GM21717 (cell line): ENCODE data around the gene CFAP299.
"Not testable (repeated sequence)": the region's sequence is repeated elsewhere in the genome, so short reads cannot be mapped to it uniquely, and the experiment has no call there.

Source experiments
- ATAC-seq: cut with Tn5 transposase; IDR thresholded peaks from one replicate; pipeline ENCODE4 v1.9.1; 2021; ENCODE audit warnings: mild to moderate bottlenecking, moderate library complexity; ENCODE audit not compliant: unreplicated experiment

Gene CFAP299

DNA sequence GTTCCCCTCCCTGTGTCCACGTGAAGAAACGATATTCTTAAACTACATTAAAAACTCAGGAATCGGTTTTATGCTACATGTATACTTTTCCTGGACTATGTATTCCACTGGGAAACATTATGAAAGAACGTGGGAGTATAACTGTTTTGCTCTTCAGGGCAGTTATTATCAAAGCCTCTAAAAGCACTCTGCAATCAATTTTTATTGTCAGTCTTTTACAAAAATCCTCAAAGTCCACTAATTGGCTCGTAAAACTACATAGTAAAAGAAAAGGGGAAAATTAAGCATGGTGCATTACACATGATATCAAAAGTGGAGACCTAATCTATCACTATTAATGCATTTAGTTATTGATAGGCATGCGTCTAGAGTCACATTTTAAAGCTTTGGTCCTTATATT, 11.4 kb upstream of the CFAP299 start:
- ATAC-seq = no peak

DNA sequence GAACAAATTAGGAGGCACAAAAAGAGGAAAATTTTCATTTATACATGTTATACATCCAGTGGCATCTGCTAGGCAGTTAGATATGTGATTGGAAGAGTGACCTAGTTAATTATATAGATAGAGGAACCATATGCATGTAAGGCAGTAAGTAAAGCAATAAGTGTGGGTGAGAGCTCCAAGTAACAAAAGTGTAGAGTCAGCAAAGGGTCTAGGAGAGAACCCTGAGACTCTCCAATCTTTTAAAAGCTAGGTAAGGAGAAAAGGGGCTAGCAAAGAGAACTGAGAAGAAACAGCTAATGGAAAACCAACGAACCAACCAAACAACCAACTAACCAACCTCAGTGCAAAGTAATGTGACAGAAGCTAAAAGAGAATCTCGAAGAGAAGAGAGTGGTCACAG, 3.8 kb upstream of the CFAP299 start:
- no peak for ATAC-seq

DNA sequence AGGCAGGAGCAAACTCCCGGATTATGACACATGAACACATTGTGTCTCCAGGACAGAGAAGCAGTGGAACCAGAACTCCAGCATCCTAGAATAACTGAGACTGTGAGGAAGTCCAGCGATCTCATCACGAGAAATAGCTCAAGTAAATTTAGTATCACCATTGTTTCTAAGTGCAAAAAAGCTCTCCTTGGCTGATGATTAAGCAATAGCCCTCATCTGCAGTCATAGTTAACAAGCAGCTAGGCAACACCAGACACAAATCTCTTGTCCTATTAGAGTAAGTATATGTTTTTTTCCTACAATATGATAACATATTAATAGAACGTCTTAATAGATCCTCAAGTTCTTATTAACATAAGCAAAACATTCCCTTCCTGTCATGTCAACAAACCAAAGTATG, 2.4 kb upstream of the CFAP299 start:
- ATAC-seq = no peak

DNA sequence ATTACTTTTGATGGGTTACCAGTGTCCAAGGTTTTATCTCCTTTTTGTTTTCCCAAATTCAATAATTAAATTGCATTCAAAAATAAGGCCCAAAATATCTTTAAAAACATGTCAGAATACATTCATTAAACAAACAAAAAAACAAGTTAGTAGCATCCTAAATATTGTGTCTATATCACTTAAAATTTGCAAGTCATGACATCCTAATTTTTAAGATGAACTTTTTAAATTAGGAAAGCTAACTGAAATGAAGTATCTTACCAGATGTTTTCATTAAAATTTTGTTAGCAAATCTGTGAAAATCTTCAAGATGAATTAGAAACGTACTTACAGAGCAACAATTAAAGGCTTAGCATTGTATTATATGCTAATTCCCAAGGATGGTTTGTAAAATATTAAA, 962 bp upstream of the CFAP299 start:
- ATAC-seq = no peak

DNA sequence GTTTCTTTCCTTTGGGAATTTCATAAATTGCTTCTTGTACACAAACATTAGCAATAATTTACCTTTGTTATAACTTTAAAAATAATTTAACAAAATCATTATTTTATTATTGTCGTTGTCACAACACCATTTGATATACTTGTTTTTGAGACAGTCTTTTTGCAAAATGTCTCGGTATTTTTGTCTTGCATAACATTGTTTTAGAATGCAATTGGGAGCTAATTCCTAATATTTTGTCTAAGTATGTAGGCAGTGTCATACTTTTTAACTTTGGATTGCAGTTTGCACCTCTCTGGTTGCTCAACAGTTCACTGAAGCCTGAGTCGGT, 340 bp upstream of the CFAP299 start:
- no peak for ATAC-seq

DNA sequence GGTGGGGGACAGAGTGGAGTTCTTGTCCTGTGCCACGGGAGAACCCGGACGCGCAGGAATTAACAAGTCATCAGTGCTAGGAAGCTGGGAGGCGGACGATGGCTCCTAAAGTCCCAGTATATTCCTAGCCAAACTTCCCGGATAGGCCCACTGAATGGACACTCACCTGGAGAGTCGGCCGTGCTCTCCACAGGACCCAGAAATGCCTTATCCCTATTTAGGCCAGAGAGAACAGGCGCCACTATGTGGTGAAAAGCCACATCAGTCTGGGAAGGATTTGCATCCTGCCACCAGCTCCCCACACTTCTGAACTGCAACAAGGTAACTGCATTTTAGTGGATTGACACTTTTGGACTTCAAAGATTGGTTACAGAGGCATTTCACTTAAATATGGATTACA, 1.1 kb downstream of the CFAP299 start:
- no peak for ATAC-seq

DNA sequence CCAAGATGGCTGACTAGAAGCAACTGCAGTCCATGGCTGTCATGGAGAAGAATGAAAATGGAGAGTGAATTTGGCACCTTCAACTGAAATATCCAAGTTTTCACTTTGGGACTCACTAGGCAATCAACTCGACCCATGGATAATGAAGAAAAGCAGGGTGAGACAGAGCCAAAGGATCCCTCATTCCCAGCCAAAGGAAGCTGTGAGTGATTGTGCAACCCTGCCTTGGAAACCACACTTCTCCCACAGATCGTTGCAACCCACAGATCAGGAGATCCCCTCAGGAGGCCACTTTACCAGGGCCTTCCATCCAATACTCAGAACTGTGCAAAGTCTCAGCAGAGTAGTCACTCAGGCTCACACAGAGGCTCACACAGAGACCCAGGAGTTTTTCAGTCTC, 4.5 kb downstream of the CFAP299 start:
- ATAC-seq = no peak

DNA sequence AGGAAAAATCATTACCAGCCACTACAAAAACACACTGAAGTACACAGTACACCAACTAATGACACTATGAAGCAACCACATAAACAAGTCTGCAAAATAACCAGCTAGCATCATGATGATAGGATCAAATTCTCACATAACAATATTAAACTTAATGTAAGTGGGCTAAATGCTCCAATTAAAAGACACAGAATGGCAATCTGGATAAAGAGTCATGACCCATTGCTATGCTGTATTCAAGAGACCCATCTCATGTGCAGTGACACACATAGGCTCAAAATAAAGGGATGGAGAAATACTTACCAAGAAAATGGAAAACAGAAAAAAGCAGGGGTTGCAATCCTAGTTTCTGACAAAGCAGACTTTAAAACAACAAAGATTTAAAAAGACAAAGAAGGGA, 7.2 kb downstream of the CFAP299 start:
- not testable (repeated sequence) for ATAC-seq

DNA sequence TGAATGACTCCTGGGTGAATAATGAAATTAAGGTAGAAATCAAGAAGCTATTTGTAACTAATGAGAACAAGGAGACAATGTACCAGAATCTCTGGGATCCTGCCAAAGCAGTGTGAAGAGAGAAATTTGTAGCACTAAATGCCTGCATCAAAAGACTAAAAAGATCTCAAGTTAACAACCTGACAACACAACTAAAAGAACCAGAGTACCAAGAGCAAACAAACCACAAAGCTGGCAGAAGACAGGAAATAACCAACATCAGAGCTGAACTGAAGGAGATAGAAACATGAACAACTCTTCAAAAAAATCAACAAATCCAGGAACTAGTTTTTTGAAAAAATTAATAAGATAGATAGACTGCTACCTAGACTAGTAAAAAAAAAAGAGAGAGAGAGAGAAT, 8.4 kb downstream of the CFAP299 start:
- no peak for ATAC-seq

DNA sequence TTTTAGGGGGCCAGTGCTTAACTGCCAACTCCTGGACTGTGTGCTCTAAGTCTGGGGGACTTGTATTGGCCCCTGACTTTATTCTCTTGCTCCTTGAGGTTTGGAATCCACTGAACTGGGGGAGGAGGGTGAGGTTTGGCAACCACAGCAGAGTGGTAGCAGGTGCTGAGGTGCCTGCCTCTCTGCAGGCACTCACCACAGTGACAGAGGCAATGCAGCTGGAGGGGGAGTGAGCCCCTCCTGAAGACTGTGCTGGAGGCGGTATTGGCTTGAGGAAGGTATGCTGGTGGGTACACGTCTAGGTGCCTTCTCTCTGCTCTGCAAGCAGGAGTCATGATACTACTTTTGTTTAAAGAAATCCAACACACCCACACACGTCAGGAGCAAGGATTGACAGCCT, 24.6 kb downstream of the CFAP299 start:
- no peak for ATAC-seq

DNA sequence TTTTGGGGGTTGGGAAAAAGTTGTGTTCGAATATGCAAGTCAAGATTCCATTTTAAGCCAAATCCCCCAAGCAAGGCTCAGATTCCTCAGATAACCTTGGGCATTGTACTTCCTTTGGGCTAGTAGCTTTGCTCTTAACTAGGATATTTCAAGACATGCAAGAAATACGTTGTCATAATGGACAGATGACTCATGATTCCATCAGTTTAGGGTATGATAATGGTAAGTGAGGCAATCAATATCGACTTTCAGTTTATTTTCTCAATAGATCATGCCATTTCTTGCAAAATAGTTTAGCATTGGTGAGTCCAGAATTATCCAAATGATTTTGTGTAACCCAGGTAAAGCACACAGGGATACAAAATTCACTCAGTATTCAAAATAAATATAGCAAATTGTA, 25.4 kb downstream of the CFAP299 start:
- no peak for ATAC-seq

DNA sequence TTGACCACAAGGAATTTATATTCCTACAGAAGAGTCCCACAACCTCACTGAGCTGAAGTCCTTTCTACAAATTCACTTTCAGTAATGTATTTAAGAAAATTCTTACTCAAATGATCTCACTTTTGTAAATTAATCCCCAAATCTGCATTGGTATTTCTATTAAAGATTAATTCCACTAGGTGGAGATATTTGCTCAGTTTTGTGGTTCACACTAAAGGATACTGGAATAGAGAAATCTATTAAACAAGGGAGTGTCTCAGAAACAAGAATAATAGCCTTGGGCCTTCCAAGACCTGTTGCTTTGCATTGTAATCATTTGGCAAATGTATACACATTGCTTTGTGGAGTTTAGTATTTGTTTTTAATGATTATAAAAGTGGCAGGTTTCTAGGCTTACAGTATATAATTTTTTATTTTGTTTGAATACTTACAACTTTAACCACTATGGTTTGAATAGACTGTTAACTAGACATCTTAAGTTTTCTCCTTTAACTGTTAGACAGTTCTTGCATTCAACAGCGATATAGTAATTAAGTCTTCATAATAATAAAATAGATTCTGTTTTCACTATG, 25.9 kb downstream of the CFAP299 start:
- no peak for ATAC-seq

DNA sequence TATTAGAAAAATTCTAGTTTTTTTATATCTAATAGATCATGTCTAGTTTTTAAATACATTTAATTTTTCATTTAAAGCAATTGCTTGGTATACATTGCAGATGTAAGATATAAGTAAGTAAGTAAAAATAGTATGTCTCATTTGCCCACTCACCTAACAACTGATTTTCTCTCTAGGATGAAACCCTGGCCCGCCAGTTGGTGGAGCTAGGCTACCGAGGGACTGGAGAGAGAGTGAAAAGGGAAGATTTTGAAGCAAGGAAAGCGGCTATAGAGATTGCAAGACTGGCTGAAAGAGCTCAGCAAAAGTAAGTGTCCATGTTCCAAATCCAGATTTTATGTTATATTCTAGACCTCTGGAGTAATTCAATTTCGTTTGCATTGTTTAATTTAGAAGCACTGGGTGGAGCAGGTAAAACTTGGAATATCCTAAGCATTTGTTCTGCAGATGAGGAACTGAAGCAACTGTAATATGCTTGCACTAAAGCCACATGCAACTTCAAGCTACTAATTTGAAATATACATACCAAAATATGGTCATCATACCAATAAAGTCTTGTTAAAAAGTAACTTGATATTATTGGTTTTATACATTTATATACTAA, 27.1 kb downstream of the CFAP299 start:
- no peak for ATAC-seq

DNA sequence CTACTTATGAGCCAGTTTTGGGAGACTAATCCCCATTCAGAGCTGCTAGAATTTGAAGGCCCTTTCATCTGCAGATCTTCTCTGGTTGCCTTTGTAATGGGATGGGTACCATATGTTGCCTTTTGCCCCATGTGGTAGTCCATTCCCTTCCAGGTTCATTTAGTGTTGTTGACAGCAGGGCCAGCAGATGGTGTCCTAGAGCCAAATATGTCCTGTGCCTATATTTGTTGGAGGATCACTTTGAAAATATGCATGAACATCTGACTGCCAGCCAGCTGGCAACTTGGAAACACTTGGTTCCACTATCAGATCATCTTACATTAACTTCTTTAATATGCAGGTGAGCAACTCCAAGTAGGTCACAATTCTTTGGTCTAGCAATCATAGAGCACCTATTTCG, 30.4 kb downstream of the CFAP299 start:
- peak; percentile 67 for ATAC-seq

DNA sequence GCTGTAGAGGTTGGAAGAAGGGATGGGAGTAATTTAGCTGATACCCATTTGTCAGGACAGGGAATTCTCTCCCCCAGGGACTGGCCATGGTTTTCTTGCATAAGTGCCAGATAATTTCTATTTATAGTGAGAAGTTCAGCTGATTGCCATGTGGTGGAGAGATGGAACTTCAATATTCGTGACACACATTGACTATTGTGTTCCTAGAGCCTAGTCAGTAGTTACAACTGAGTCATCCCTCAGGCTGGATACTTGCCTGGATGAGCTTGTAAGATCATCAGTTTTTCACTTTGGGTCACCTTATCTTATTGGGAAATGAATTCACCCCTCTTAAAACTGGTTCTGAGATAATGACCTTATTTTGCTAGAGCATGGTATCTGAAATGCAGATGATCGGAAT, 32.2 kb downstream of the CFAP299 start:
- ATAC-seq = no peak

DNA sequence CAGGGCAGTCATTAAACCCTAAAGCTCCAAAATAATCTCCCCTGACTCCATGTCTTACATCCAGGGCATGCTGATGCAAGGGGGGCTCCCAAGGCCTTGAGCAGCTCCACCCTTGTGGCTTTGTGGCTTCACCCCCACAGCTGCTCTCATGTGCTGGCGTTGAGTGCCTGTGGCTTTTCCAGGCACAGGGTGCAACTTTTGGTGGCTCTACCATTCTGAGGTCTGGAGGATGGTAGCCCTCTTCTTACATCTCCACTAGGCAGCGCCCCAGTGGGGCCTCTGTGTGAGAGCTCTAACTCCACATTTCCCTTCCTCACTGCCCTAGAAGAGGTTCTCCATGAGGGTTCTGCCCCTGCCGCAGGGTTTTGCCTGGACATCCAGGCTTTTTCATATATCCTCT, 35.1 kb downstream of the CFAP299 start:
- no peak for ATAC-seq

DNA sequence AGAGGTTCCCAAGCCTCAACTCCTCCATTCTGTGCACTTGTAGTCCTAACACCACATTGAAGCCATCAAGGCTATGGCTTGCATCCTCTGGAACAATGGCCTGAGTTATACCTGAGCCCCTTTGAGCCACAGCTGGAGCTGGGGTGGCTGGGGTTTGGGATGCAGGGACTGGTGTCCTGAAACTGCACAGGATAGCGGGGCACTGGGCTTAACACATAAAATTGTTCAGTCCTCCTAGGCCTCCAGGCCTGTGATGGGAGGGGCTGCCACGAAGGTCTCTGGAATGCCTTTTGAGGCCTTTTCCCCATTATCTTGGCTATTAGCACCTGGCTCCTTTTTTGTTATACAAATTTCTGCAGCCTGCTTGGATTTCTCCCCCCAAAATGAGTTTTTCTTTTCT, 35.5 kb downstream of the CFAP299 start:
- ATAC-seq = no peak

DNA sequence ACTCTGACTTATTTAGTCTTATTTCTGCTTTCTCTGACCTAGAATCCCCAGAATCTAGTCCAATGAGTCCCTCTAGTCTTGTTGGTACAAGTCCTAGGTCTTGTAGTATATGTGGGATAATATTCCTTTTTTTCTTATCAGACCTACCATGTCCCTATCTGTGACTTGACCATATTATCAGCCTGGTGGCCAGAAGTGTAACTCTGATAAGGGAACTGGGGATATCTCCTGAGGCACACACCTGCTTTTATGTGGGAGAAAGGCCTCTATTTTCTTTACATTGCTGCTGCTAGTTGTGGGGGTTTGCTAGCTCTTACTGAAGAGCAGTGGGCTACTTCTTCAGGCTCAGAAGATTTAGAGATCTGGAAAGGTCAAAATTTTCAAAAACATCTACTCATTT, 38.6 kb downstream of the CFAP299 start:
- ATAC-seq = no peak

DNA sequence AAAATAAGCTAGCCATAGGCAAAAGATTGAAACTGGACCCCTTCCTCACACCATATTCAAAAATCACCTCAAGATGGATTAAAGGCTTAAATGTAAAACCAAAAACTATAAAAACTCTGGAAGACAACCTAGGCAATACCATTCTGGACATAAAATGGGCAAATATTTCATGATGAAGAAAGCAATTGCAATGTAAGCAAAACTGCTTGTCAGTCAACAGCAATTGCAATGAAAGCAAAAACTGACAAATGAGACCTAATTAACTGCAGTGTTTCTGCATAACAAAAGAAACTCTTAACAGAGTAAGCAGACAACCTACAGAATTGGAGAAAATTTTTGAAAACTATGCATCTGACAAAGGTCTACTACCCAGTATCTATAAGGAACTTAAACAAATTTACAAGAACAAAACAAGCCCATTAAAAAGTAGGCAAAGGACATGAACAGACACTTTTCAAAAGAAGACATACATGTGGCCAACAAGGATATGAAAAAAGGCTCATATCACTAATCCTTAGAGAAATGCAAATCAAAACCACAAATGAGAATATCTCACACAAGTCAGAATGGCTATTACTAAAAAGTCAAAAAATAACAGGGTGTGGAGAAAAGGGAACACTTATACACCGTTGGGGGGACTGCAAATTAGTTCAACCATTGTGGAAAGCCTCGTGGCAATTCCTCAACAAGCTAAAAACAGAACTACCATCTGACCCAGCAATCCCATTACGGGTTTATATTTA, 46.7 kb downstream of the CFAP299 start:
- no peak for ATAC-seq

DNA sequence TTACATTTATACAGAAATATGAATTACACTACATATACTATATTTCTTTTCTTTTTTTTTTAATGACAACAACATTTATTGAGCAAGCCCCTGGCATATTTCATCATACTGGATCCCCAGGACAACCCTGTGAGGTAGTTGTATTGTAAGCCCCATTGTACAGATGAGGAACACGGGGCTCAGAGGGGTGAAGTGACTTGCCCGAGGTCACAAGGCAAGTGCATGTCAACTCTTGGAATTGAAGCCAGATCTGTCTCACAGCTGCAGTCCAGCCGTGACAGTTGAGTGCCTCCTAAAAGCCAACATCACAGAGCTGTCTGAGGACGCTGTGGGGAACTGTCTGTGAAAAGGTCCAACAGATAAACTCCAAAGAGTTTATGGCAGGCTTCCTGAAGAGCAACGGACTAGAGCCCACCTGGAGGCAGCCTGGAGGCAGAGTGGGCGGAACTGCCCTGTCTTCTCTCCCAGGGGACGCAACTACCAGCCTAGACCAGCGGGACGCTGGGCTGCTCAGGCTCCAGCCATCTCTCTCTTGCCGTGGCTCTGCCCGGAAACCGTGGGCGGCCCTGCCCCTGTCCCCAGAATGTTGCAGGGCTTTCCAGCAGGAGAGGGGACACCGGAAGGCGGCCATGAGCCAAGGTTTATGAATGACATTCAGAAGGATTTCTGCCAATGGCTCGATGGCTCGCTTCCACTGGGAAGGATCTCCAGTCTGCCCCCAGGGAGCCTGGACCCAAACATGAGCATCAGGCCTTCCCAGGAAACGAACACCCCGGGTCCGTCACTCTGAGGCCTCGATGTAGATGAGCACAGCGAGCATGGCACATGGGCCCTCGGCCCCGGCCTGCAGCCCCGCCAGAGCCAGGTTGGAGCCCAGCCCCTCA, 50.1 kb downstream of the CFAP299 start:
- no peak for ATAC-seq

DNA sequence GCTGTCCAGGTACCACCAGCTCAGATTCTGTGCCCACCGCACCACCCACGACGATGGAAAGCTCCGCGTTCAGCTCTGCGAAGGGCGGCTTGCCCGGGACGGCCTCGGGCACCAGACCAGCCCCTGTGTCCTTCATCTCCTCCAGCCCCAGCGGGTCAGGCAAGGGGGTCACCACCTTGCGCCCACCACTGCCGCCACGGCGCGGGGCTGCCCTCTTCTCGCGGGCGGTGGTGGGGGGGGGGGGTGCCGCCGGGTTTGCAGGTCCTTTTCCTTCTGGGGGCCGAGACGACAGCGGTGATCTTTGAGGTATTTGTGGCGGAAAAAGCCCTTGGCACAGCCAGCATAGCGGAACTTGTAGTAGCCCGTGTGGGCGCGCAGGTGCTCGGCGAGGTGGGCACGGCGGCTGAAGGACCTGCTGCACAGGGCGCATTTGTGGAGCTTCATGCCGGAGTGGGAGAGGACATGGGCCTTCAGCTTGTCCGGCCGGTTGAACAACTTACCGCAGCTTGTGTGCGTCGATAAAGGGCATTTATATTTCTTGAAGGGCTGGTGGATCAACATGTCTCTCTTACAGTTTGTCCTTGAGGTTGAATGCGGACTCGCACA, 50.9 kb downstream of the CFAP299 start:
- ATAC-seq = no peak
